Measurements from ENCODE around the gene SIM1.

The SIM1 gene

GRCh38 chr6:100506651-100507050 lies 41.9 kb upstream of the SIM1 start:
- DNase-seq (ENCODE audit: low read depth in 1 of 2, low spot score in 1 of 2) = no peak
- H3K4me3 ChIP-seq (replicated peaks; ENCODE audit: insufficient read depth, low read length) = no peak overlapping the region
- H3K27ac ChIP-seq (replicated peaks) = no peak overlapping the region
- no peaks in the 10 kb centered on the region for H3K27me3 ChIP-seq (ENCODE audit: insufficient read depth, poor library complexity, severe bottlenecking)
- no peak for TF ChIP-seq GABPA (IDR thresholded peaks at IDR 0.05; ENCODE audit: low read depth)
- TF ChIP-seq REST (IDR thresholded peaks at IDR 0.05; ENCODE audit: insufficient replicate concordance, low read depth) = no peak
- TF ChIP-seq POLR2AphosphoS5 (IDR thresholded peaks at IDR 0.05; ENCODE audit: low read depth) = no peak
- no peak for TF ChIP-seq SPI1 (IDR thresholded peaks at IDR 0.05; ENCODE audit: borderline replicate concordance, low read depth)
- TF ChIP-seq CTCF (IDR thresholded peaks at IDR 0.05; ENCODE audit: insufficient read depth, low read length) = no peak

- Histone ChIP-seq H3K27me3 (ENCODE audit: insufficient read depth, poor library complexity, severe bottlenecking) (no peaks in the 10 kb centered on the region), H3K27ac (replicated peaks) (no peak overlapping the region), H3K4me3 (replicated peaks; ENCODE audit: insufficient read depth, low read length) (no peak overlapping the region)
- DNase-seq (ENCODE audit: low read depth in 1 of 2, low spot score in 1 of 2) = no peak
- no peak for TF ChIP-seq CTCF (IDR thresholded peaks at IDR 0.05; ENCODE audit: insufficient read depth, low read length)
- TF ChIP-seq POLR2AphosphoS5 (IDR thresholded peaks at IDR 0.05; ENCODE audit: low read depth) = no peak
- TF ChIP-seq SPI1 (IDR thresholded peaks at IDR 0.05; ENCODE audit: borderline replicate concordance, low read depth) = no peak
- no peak for TF ChIP-seq GABPA (IDR thresholded peaks at IDR 0.05; ENCODE audit: low read depth)
- TF ChIP-seq REST (IDR thresholded peaks at IDR 0.05; ENCODE audit: insufficient replicate concordance, low read depth) = no peak
Observed at GRCh38 chr6:100504786-100505737, 40.3 kb upstream of the SIM1 start.

- no peak for TF ChIP-seq POLR2AphosphoS5 (IDR thresholded peaks at IDR 0.05; ENCODE audit: low read depth)
- TF ChIP-seq SPI1 (IDR thresholded peaks at IDR 0.05; ENCODE audit: borderline replicate concordance, low read depth) = no peak
- Histone ChIP-seq H3K27ac (replicated peaks) (no peak overlapping the region), H3K4me3 (replicated peaks; ENCODE audit: insufficient read depth, low read length) (no peak overlapping the region)
Observed at GRCh38 chr6:100503043-100503705, 38.5 kb upstream of the SIM1 start.

GRCh38 chr6:100493206-100493888 lies 28.6 kb upstream of the SIM1 start:
- TF ChIP-seq REST (IDR thresholded peaks at IDR 0.05; ENCODE audit: insufficient replicate concordance, low read depth) = no peak
- TF ChIP-seq GABPA (IDR thresholded peaks at IDR 0.05; ENCODE audit: low read depth) = no peak
- no peak for TF ChIP-seq POLR2AphosphoS5 (IDR thresholded peaks at IDR 0.05; ENCODE audit: low read depth)
- TF ChIP-seq CTCF (IDR thresholded peaks at IDR 0.05; ENCODE audit: insufficient read depth, low read length) = no peak
- no peak for TF ChIP-seq SPI1 (IDR thresholded peaks at IDR 0.05; ENCODE audit: borderline replicate concordance, low read depth)
- no peak overlapping the region for H3K27ac ChIP-seq (replicated peaks)
- no peak for DNase-seq (ENCODE audit: low read depth in 1 of 2, low spot score in 1 of 2)
- no peak overlapping the region for H3K4me3 ChIP-seq (replicated peaks; ENCODE audit: insufficient read depth, low read length)
- peaks cover 4% of the 10 kb centered on the region for H3K27me3 ChIP-seq (ENCODE audit: insufficient read depth, poor library complexity, severe bottlenecking)

More at GRCh38 chr6:100503043-100503705, 38.5 kb upstream of the SIM1 start:
- no peaks in the 10 kb centered on the region for H3K27me3 ChIP-seq (ENCODE audit: insufficient read depth, poor library complexity, severe bottlenecking)
- no peak for DNase-seq (ENCODE audit: low read depth in 1 of 2, low spot score in 1 of 2)

All from HL-60 (cell line).